Stimulated activated CD8-positive, alpha-beta memory T cell treated with anti-CD3 and anti-CD28 coated beads, Interleukin-15, amount 100 ng/mL, for 4 hours (primary cell): ENCODE data around the gene SCN4B.

Experiments used
- DNase-seq, 2 donors: peaks; one replicate each; pipeline ENCODE4 v3.0.0-alpha.2; 2020; ENCODE audit warnings: low read depth in 2 of 2

SCN4B gene

DNA sequence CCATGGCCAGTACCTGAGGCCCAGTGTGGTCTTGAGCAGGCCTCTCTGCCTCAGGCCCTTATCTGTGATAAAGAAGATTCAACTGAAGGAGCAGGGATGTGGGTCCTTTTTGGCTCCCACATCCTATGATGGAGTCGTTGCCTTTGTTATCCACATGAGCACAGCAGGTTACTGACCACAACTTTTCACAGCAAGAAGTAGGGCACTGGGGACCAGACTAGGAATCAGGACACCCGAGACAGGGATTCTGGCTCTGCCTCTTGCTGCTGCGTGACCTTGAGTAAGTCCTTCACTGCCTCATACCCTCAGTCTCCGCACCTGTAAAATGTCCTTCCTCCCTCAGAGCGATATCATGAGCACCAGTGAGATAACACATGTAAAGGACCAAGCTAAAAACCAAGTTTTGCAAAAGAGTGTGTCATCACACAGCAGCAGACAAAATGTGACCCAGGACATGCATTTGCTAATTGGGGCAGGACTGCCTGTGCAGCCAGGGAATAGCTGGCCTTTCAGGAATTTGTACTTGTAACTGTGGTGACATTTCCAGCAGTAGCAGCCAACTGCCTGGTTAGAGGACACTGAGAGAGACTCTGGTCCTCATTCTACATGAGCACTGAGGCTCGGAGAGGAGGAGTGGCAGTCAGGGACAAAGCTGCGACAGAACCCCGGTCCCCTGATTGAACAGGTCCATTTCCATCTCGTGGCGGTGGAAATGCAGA, 52.6 kb downstream of the SCN4B start:
- no peak for DNase-seq

DNA sequence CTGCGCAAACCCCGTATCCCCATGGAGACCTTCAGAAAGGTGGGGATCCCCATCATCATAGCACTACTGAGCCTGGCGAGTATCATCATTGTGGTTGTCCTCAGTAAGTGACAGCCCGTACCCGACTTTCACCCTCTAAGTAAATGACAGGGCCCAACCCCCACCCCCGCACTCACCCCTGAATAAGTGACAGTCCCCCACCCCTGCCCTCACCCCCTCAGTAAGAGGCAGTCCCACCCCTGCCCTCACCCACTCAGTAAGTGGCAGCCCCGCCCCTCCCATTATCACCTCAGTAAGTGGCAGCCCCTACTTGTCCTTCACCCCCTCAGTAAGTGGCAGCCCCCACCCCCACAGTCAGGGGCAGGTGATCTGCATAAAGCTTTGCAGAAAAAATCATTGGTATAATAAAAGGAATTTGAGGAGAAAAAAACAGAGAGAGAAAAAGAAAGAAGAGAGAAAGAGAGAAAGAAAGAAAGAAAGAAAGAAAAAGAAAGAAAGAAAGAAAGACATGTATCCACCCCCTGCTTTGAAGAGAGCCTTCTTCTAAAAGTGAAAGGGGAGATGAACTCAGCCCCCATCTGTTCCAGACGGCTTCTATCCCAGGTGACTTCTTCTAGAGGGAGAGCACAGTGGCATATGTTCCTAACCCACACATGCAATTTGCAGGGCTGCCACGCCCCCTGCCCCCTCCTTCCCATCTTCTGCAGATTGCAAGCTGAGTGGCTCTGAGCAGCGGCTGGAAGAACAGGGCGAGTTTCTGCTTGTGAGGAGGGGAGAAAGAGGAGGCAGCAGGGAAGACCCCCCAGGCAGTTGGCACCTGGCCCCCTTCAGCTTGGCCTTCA, 53.4 kb downstream of the SCN4B start:
- DNase-seq = no peak

DNA sequence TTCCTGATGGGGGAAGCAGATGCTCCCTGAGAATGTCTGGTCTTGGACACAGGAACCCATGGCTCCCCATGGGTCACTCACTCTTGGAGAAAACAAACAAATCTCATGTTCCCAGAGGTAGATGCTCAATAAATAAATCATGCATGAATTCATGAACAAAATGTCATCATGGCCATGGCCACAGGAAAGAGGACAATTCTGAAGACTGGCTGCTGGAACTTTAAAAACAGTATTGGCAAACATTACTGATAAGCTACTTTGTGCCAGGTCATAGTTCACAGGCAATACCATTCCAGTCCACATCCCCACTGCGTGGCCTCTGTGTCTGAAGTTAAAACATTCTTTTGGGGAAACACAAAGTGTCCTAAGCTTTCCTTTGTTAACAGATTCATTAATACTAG, 56.7 kb downstream of the SCN4B start:
- no peak for DNase-seq

DNA sequence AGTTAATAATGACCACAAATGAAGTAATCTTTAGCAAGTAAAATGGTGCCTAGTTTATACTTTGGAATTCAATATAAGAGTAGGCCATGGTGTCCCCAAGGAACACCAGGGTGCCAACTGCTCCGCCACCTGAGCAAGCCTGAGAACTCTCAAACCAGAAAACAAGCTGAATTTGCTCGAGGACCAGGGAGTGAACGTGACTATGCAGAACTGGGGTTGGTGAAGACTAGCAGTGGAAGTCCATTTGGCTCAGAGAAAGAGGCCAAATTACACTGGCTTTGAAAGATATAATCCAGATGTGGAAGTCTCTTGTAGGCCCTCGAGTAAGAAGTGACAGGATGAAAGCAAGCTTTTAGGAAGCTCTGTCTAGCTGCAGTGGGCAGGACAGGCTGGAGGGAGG, 57.1 kb downstream of the SCN4B start:
- DNase-seq = no peak

DNA sequence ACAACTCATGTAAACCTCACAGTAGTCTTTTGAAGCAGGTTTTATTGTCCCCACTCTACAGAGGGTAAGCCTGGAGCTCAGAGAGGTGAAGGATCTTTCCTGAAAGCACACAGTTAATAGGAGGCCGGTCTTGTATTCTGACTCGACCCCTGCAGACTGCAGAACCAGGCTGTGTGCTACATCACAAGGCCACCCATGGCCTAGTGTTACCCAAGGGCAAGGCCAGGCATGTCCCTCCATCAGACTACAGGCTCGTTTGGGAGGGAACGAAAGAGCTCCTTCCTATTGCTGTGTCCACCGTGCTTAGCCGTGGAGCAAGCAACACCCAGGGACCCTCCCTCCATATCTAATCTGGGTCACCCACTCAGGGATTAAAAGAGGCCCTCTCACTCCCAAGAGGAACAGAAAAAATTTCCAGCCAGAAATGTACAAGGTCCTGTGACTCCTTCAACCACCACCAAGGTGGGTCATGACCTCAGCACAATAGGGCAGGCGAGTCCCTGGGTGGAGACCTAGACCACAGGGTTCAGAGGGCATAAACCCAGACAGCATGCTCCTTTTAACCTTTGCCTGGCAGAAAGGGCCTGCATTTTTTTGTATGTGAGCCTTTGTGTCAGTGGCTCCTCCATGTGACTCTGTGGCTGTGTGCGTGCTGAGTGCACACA, 59.6 kb downstream of the SCN4B start:
- DNase-seq = no peak

DNA sequence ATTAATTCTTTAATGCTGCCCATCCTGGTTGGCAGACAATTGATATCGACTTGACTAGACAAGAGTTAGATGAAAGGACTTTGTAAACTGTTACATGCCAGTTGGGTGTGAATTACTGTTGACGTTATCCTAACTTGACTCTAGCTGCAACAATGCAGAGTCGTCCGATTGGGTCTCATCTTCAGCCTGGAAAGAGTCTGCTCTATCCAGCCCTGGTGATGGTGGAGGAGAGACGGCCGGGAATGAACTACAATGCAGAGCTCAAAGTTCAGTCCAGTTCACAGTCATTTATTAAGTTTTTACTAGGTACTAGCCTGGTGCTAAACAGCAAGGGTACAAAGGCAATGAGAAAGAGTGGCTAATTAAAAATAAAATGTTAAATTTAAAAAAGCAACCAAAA, 60.9 kb downstream of the SCN4B start:
- DNase-seq = no peak

DNA sequence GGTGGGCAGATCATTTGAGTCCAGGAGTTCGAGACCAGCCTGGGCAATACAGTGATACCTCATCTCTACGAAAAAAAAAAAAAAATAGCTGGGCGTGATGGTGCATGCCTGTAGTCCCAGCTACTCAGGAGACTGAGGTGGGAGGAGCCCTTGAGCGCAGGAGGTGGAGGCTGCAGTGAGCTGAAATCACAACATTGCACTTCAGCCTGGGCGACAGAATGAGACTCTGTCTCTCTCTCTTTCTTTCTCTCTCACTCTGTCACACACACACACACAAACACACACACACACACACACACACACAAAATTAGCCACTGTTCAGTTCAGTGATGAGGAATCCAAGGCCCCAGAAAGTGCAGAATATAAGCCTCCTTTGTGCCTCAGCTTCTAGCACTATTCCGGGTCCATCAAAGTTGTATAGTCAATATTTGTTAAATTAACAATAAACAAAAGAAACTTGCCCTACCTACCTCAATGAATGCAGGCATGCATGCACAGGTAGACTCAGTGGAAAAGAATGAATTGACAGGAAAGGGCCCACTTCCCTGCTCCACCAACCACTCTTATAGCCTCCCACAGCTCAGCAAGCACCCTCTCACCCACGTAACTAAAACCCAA, 62.0 kb downstream of the SCN4B start:
- DNase-seq = no peak

DNA sequence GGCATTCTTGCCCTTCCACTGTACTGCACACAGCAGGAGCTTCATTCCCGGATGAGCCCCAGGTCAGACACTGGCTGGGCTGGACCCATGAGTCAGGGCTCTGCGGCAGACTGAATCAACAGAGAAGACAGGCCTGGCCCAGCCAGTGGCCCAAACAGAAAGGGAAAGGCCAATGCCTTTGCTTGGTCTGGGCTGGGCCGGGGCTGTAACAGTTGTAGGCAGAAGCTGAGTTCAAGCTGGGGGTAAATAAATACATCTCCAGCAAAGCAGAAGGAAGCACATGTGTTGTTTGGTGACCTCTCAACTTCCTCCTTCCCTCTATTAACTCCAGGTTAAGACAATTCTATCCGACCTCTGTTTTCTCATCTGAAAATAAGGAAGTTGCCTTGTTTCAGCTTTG, 64.1 kb downstream of the SCN4B start:
- DNase-seq = no peak

DNA sequence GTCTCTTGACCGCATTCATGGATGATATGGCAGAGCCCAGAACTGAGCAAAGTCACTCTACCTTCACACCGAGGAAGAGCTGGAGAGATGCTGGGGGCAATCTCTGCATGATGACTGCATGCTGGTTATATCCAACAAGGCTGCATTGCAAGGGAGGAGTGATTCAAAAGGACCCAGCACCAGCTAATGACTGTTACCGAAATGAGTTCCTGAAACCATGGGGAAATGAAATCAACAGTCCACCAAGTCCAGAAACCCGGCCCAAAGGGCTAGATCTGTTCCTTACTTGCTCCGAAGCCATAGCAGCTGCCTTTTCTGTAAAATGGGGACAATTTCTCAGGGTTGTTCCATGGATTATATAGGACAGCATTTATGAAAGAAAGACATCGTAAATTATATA, 64.7 kb downstream of the SCN4B start:
- no peak for DNase-seq

DNA sequence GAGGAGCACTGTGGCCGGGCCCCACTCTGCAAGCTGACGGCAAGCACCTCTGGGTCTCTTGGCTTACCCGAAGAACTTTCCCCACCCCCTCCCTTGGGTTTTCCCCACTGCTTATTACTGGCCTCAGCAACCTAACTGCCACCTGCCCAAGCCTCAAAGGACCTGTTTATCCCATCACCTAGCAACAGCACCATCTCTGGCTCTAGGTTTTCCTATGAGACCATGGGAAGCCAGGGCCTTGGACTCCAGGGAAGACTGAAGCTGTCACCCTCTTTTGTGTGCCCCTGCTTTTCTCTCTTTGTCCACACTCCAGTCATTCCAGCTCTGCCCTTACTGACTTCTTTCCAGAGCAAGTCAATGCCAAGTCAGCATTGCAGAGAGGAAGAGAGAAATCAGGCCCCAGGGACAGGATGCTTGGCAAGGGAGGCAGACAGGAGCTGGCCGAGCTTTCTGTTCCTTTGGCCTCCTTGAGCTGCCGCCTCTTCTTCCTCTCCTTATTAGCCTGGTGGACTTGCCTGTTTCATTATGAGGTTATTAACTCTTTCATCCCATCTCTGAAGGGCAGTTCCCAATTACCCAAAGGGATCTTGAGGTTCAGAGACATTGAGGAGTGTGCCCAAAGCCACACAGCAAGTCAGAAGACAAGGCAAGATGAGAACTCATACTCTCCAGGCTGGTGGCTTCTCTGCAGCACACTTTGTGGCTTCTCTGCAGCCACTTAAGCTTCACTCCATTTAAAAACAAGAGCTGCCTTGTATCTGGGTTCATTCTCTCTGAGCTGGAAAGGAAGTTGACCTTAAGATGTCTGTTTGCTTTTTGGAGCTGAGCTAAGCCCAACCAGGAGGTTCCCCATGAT, 65.5 kb downstream of the SCN4B start, which contains the start of gene SMIM35:
TSS of gene SMIM35 (minus strand) at position 51 of the 856 bp plus-strand sequence. CDS start 206 bp downstream, outside the sequence.
- no peak for DNase-seq

DNA sequence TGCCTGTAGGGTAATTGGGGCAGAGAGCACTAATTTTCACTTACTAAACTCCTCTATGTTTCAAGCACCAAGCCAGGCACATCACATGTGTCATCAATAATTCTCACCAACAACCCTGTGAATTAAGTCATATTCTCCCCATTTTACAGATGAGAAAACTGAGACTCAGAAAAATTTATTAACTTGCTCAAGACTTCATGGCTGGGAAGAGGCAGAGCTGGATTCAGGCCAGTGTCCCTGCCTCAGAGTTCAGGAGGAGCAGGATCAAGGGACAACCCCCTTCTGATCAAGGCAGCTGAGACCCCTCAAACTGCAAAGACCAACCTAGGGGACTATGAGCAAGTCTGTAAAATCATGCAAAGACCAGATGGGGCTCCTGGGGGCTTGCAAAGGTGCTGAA, 68.0 kb downstream of the SCN4B start:
- no peak for DNase-seq

DNA sequence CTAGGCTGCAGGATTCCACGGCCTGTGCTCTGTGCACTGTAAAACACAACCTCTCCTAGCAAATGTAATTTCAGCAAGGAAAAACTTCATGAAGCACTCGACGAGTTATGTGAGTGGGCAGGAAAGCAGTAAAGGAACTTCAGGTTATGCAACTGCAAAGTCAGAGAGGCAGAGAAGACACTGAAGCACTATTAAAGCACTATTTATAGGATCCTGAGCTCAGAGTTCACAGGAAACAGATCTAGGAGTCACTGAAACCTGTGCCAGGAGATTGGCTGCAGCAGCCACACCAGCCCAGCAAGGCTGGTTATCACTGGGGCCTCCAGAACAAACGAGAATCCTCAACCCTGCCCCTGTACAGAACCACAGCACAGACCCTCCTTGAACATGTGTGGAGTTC, 68.4 kb downstream of the SCN4B start:
- DNase-seq = no peak
